DMS153 (cell line): ENCODE measurements around the gene ROMO1.
A peak's percentile ranks its signal among the peaks of the same experiment; 100 is the strongest.
"Not testable (repeated sequence)": the region's sequence is repeated elsewhere in the genome, so short reads cannot be mapped to it uniquely, and the experiment has no call there.

ENCODE experiments used
- DNase-seq: peaks from one replicate; lab custom pipeline; 2025; lab: John Stamatoyannopoulos, UW

ROMO1 gene

GRCh38 chr20:35730583-35731468, 31.6 kb downstream of the ROMO1 start:
- no peak for DNase-seq

GRCh38 chr20:35731469-35731788, 32.2 kb downstream of the ROMO1 start:
- no peak for DNase-seq

GRCh38 chr20:35731862-35732643, 32.8 kb downstream of the ROMO1 start:
- no peak for DNase-seq

- DNase-seq: no peak
These were observed 33.4 kb downstream of the ROMO1 start for GRCh38 chr20:35732644-35732982.

DNA sequence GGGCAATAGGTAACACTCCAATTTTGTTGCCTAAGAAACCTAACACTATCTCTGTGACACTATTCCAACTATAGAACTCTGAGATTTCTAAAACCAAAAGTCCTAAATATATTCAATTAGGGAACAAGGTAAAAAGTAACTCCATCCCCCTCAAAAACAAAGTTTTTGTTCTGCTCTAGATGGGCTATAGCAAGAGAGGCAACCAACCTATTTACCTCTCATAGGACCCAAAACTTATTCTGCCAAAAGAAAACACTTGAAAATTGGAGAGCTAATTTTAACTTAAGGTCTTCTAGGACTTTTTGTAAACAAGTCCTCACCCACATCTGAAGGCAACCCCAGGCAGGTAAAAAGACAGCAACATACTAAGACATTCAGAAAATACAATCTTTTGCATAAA, 35.2 kb downstream of the ROMO1 start:
- DNase-seq: no peak

DNA sequence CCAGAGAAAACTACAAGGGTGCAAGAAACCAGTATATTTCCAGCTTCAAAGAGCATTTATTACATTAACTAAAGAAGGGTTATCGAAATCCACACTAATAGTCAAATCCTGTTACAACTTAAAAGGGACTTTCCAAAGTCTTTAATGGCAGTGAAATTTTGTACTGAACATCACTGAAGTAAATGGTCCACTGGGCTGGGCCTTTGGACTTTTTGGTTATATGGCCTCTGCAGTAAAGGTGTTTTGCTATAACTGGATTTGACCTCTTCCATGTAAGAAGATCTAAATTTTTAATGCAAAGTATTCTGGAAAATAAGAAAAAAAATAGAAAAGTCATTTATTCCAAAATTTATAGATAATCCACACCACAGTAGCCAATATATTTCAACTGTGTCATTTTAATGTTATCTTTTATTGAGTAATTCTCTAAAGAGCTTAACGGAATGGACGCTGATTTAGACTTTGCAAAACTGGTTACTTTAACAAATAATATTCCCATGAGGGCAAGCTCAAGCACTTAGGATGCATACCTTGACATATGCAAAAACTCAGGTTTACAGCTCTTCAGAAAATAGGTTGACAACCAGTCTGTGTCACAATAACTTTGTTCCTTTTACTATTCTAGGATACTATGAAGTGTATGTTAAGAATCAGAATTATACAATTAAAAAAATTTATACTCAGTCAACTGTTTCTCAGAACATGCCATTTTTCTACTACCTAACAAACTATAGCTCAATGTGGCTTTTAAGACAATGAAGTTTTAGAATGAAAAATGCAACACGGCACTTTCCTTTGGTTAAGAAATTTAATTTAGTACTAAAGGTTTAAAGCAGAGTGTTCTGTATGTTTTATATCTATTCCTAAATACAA, 35.8 kb downstream of the ROMO1 start:
- no peak for DNase-seq

DNA sequence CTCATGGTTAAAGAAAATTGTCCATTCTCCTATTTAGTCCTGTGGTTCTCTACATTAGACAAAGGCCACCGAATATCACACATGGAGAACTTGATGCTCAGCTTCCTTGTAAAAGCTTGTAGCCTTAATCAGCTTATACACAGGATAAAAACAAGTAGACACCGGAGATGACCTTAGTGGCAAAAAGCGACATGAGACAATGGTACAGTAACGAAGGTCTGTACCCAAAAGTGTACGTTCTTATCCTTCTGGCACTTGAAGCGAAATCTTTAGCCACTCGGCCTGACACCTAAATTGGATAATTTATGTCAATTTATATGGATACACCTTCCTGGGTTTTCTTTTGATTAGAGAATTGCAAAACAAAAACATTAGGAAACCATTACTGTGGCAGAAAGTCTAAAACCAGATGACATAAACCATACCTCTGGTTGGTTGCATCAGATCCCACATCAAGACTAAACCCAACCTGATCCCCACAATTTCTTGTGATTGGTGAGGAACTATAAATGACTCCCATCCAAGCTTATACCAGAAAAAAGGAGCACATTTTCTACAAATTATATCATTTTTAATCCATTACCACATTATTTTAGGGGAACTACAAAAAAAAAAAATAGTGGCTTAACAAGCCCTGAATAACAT, 36.7 kb downstream of the ROMO1 start:
- DNase-seq: no peak

DNA sequence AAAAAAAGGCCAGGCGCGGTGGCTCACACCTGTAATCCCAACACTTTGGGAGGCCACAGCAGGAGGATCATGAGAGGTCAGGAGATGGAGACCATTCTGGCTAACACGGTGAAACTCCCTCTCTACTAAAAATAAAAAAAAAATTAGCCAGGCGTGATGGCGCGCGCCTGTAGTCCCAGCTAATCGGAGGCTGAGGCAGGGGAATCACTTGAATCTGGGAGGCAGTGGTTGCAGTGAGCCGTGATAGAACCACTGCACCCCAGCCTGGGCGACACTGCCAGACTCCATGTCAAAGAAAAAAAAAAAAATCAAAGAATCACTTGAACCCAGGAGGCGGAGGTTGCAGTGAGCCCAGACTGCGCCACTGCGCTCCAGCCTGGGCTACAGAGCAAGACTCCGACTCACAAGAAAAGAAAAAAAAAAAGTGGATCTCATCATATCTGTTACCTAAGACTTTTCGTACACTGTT, 38.7 kb downstream of the ROMO1 start:
- no peak for DNase-seq

DNA sequence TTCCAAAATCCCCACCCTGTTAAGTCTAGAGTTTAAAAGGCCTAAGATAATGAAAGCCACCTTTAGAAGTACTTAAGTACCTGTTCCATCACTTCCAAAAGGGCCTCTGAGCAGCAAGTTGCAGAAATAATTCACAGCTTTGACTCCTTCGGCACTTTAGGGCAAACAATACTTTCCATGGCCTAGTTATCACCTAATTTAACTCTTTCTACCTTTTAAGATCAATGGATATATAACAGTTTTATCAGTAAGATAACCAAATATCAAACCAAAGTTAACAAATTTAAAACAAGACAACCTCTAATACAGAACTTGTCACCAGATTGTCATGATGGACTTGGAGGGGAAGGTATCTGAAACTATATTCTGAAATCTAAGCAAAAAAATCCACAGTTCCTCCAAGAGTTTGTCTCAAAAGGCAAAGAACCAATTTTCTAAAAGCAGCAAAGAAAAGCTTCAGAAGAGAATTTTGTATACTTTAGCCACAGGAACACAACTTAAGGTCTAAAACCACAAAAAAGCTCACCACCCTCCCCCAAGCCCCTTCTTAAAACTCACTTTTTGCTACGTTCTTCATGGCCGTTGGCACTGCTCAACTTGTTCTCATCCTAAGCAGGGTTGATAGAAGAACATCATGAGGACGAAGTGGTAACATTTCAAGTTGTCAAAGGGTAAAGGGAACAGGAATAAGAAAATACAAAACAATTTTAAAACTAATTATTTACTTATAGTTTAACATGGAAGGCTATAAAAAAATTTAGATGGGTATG, 39.4 kb downstream of the ROMO1 start:
- no peak for DNase-seq

GRCh38 chr20:35739294-35740163, 40.3 kb downstream of the ROMO1 start:
- no peak for DNase-seq

DNA sequence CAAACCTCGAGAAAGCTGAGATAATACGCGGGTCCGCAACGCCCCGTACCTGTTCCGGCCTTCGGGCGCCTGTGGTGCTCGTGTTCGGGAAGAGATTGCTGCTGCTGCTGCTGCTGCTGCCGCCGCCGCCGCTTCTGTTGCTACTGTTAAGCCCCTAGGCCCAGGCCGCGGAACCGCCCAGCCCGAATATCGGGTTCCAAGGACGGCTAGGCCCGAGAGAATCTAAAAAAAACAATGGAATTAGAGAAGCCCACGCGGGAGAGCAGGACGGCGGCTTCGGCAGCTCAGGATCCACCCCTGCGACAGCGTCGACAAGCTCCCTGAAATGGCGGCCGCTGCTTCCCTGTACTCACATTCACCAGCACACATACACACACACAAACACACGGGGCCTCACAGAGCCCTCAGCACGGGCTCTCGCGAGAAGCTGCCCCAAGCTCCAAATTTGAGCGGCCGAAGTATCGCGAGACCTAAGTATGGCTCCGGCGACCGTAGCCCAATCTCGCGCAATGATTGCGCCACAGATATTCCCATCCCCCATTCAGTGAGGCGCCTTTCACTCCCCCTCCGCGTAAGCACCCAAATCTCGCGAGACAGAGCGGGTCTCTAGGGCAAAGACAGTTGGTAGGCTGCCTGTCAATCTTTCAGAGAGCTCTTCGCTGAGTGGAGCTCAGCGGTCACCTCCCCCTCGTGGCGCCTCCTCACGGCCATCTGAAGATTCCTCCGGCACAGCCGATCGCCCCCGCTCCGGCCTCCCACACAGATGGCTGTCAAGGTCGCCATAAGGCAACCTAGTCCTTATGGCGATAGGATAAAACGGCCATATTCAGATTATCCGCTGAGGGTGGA, 42.9 kb downstream of the ROMO1 start, which contains the start of gene RBM39:
Gene RBM39 (minus strand): TSS at position 369 of the 849 bp plus-strand sequence. CDS start 1,386 bp downstream, outside the sequence.
- peak; percentile 100 for DNase-seq

DNA sequence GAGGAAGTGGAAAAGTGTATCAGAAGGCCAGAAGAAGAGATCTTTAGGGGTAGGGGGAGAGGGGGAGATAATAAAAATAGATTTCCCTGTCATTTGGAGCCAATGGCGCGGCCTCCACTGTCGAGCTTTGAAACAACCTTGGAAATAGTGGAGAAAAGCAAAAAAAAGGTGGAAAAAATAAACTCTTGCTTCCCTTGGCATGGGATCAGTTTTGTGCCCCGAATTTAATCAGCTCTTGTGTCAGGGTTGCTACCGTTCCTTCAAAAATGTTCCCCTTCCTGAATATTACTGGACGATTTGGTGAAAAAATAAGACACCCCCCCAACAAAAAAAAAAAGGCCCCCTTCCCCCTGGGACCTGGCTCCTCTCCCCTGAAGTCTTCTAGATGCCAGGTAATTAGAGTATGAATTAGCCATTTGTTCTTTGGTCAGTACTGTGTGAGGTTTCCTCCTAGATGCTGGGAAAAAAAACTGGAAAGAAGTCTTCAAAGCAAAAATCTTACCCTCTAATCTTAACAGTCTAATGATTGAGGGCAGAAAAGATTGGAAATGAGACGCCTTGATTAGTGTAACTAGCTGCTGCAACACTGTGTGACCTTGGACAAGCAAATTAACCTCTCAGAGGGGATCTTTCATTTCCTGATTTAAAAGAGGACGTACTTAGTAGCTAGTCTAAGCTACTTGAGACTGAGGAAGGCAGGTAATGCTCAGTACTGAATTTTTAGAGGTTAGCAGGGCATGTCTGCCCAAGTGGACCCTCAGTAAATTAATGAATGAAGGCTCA, 43.7 kb downstream of the ROMO1 start:
- no peak for DNase-seq

GRCh38 chr20:35743693-35744491, 44.7 kb downstream of the ROMO1 start:
- no peak for DNase-seq

GRCh38 chr20:35744492-35744841, 45.3 kb downstream of the ROMO1 start:
- DNase-seq: not testable (repeated sequence)
